K562 (cell line): ENCODE results near the gene HACE1. TPM values are rescaled to one million over a fixed set of nuclear protein-coding genes. Genes with fewer than 3 reads are reported as not detected.

ENCODE experiments used
- CHAMP1 ChIP-seq: fragments of 450-650 bp; IDR thresholded peaks from 2 replicates; pipeline ENCODE4 v1.6.1; 2016; ENCODE audit warnings: mild to moderate bottlenecking
- CLOCK ChIP-seq: fragments of 250-450 bp; sonication (Bioruptor Pico); IDR thresholded peaks from 2 replicates; pipeline ENCODE4 v1.4.0; 2020; ENCODE audit warnings: mild to moderate bottlenecking, moderate library complexity, borderline replicate concordance
- EGR1 ChIP-seq: fragments of 450-650 bp; conservative IDR thresholded peaks from 2 replicates; pipeline ENCODE4 v1.6.1; 2017; ENCODE audit warnings: mild to moderate bottlenecking
- EHMT2 ChIP-seq: fragments of 450-650 bp; IDR thresholded peaks from 2 replicates; pipeline ENCODE4 v1.6.1; 2018; ENCODE audit warnings: antibody characterized with exemption
- FOXA1 ChIP-seq: fragments of 450-650 bp; IDR thresholded peaks from 2 replicates; pipeline ENCODE4 v1.6.1; 2016; ENCODE audit warnings: mild to moderate bottlenecking, borderline replicate concordance
- SMARCA4 ChIP-seq: fragments of 450-650 bp; IDR thresholded peaks from 2 replicates; pipeline ENCODE4 v1.6.1; 2016
- ZNF124 ChIP-seq: sonication (generic); formaldehyde crosslinking; IDR thresholded peaks from 2 replicates; pipeline ENCODE4 v1.8.1; 2022; ENCODE audit warnings: missing genetic modification reagents
- polyA plus RNA-seq, 8 experiments: library from polyadenylated mRNA; depleted of rRNA in 4 of 8; stranded (reverse) in 5 of 8; unstranded in 3 of 8; fragments of >200 nt; fragmentation: Nextera tagmentation in 2 of 8; fragmentation: Illumina TruSeq in 1 of 8; extraction: Ambion mirVana in 2 of 8; extraction: Trizol in 1 of 8; gene quantifications; 2 replicates each; pipeline versions ENCODE4 v1.2.1 to v1.2.3, GENCODE V29; 2011 to 2014; ENCODE audit warnings: inconsistent platforms in 1 of 8, missing spikeins in 1 of 8
- total RNA-seq, 7 experiments: library from RNA; depleted of rRNA in 6 of 7; stranded (reverse); fragments of >200 nt in 6 of 7; fragmentation: Illumina TruSeq in 2 of 7; extraction: Trizol in 2 of 7; gene quantifications; 2 replicates each; pipeline versions ENCODE4 v1.2.1 to v1.2.3, GENCODE V29; 2011 to 2021; ENCODE audit warnings: low replicate concordance in 1 of 7
- TF ChIP-seq, protein P1 (sequence below): fragments of 250-450 bp; sonication (Bioruptor Pico); IDR thresholded peaks from 2 replicates; pipeline ENCODE4 v1.4.0; 2020
- TF ChIP-seq, protein P2 (sequence below): fragments of 450-650 bp; IDR thresholded peaks from 2 replicates; pipeline ENCODE4 v1.7.1; 2018; ENCODE audit warnings: mild to moderate bottlenecking, low read depth; ENCODE audit not compliant: partially characterized antibody

Gene HACE1
- total and polyA plus RNA-seq, 9 of the 15 experiments (the other 6 are each of a cell fraction or from before 2014, with no cell fraction given), result 3.6 to 19.9 (median 9.1) TPM

DNA sequence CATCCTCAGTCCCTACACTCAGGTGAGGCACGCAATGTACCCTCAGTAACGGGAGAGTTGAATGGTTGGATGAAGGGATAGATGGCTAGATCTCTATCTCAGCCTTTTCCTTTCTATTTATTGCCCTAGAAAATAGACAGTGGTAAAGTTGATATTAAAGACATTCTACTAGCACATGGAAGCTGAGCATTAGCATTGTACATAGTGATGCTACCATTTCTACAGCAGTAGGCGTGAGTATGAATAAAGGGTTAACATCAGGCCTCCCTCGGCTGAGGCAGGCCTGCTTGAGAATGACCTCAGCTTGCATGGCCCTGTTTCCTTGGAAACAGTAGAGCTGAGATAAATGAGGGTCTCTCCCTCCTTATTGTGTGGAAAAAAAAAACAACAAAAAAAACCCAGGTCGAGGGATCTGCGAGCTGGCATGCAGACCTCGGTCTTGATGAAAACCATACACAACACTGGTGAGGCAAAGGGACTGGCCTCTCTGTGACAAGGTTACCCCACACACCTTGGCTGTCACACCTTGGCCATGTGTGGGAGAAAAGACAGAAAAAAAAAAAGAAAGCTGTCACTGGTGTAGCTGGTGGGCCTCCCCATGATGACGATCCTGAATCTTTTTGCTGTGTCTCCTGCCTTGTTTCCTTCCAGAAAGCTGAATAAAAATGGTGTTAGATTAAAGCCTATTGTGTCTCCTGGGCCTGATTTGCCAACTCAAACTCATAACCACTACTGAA lies 160.0 kb downstream of the HACE1 start (continued):
- no peak for TF ChIP-seq CLOCK (CRISPR knock-in tag)
- TF ChIP-seq, protein P1, sequence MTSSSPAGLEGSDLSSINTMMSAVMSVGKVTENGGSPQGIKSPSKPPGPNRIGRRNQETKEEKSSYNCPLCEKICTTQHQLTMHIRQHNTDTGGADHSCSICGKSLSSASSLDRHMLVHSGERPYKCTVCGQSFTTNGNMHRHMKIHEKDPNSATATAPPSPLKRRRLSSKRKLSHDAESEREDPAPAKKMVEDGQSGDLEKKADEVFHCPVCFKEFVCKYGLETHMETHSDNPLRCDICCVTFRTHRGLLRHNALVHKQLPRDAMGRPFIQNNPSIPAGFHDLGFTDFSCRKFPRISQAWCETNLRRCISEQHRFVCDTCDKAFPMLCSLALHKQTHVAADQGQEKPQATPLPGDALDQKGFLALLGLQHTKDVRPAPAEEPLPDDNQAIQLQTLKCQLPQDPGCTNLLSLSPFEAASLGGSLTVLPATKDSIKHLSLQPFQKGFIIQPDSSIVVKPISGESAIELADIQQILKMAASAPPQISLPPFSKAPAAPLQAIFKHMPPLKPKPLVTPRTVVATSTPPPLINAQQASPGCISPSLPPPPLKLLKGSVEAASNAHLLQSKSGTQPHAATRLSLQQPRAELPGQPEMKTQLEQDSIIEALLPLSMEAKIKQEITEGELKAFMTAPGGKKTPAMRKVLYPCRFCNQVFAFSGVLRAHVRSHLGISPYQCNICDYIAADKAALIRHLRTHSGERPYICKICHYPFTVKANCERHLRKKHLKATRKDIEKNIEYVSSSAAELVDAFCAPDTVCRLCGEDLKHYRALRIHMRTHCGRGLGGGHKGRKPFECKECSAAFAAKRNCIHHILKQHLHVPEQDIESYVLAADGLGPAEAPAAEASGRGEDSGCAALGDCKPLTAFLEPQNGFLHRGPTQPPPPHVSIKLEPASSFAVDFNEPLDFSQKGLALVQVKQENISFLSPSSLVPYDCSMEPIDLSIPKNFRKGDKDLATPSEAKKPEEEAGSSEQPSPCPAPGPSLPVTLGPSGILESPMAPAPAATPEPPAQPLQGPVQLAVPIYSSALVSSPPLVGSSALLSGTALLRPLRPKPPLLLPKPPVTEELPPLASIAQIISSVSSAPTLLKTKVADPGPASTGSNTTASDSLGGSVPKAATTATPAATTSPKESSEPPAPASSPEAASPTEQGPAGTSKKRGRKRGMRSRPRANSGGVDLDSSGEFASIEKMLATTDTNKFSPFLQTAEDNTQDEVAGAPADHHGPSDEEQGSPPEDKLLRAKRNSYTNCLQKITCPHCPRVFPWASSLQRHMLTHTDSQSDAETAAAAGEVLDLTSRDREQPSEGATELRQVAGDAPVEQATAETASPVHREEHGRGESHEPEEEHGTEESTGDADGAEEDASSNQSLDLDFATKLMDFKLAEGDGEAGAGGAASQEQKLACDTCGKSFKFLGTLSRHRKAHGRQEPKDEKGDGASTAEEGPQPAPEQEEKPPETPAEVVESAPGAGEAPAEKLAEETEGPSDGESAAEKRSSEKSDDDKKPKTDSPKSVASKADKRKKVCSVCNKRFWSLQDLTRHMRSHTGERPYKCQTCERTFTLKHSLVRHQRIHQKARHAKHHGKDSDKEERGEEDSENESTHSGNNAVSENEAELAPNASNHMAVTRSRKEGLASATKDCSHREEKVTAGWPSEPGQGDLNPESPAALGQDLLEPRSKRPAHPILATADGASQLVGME (CRISPR knock-in tag), result no peak
- no peak for TF ChIP-seq EHMT2
- TF ChIP-seq FOXA1, result no peak
- TF ChIP-seq, protein P2, sequence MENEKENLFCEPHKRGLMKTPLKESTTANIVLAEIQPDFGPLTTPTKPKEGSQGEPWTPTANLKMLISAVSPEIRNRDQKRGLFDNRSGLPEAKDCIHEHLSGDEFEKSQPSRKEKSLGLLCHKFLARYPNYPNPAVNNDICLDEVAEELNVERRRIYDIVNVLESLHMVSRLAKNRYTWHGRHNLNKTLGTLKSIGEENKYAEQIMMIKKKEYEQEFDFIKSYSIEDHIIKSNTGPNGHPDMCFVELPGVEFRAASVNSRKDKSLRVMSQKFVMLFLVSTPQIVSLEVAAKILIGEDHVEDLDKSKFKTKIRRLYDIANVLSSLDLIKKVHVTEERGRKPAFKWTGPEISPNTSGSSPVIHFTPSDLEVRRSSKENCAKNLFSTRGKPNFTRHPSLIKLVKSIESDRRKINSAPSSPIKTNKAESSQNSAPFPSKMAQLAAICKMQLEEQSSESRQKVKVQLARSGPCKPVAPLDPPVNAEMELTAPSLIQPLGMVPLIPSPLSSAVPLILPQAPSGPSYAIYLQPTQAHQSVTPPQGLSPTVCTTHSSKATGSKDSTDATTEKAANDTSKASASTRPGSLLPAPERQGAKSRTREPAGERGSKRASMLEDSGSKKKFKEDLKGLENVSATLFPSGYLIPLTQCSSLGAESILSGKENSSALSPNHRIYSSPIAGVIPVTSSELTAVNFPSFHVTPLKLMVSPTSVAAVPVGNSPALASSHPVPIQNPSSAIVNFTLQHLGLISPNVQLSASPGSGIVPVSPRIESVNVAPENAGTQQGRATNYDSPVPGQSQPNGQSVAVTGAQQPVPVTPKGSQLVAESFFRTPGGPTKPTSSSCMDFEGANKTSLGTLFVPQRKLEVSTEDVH, result no peak
- no peak for TF ChIP-seq SMARCA4
- no peak for TF ChIP-seq CHAMP1
- TF ChIP-seq ZNF124 (CRISPR knock-in tag), result no peak
- TF ChIP-seq EGR1, result no peak
- TF ChIP-seq, all 486 proteins: peak for 0
